IMR-90 (cell line): Measurements from ENCODE around the gene PCSK5. TPM values are rescaled to one million over a fixed set of nuclear protein-coding genes. Genes with fewer than 3 reads are reported as not detected.

Experiments used
- ATAC-seq: fragments of 200-7000 bp; cut with Tn5 transposase; 2 replicates; pipeline ENCODE4 v1.9.1; 2020; ENCODE audit warnings: low read depth, mild to moderate bottlenecking, moderate library complexity
- BruUV-seq: library from RNA; stranded (reverse); fragments of 400-500 nt; replicated peaks from 2 replicates; lab custom pipeline; 2021; lab: Mats Ljungman, UMichigan
- CTCF ChIA-PET: fragments of 300-600 bp; formaldehyde crosslinking; extraction: SDS; loops from one replicate; lab custom pipeline; 2021; ENCODE audit warnings: antibody characterized with exemption; lab: Yijun Ruan, JAX
- POLR2A ChIA-PET: fragments of 300-600 bp; sonication (Branson Sonifier 250); formaldehyde crosslinking; loops from one replicate; lab custom pipeline; 2022; ENCODE audit warnings: antibody characterized with exemption; ENCODE audit not compliant: unreplicated experiment; lab: Charles Lee
- DNase-seq: peaks from one replicate; pipeline ENCODE4 v3.0.0; 2013
- H2AFZ ChIP-seq: replicated peaks from 2 replicates; pipeline ENCODE3; 2013; ENCODE audit warnings: low read length, mild to moderate bottlenecking; ENCODE audit not compliant: poor library complexity
- H2AK5ac ChIP-seq: 2 replicates; pipeline ENCODE4 v1.6.1; 2013; ENCODE audit warnings: low read depth, low read length, inconsistent platforms
- H2AK9ac ChIP-seq: replicated peaks from 2 replicates; pipeline ENCODE3; 2013; ENCODE audit warnings: mild to moderate bottlenecking, low read depth, low read length, moderate library complexity; ENCODE audit not compliant: poor library complexity
- H2BK120ac ChIP-seq: 2 replicates; pipeline ENCODE4 v1.6.1; 2013; ENCODE audit warnings: low read depth, low read length, inconsistent platforms
- H2BK15ac ChIP-seq: 3 replicates; pipeline ENCODE4 v1.6.1; 2013; ENCODE audit warnings: low read depth, low read length, inconsistent platforms
- H2BK20ac ChIP-seq: 2 replicates; pipeline ENCODE4 v1.6.1; 2013; ENCODE audit warnings: low read depth, mild to moderate bottlenecking, inconsistent platforms, low read length, moderate library complexity
- H2BK5ac ChIP-seq: 2 replicates; pipeline ENCODE4 v1.6.1; 2013; ENCODE audit warnings: mild to moderate bottlenecking, low read depth, low read length, inconsistent platforms; ENCODE audit not compliant: poor library complexity, severe bottlenecking
- H3K14ac ChIP-seq: replicated peaks from 2 replicates; pipeline ENCODE4 v1.6.1; 2013; ENCODE audit warnings: low read depth, low read length, inconsistent platforms
- H3K18ac ChIP-seq: 2 replicates; pipeline ENCODE4 v1.6.1; 2013; ENCODE audit warnings: low read depth, low read length, control low read depth
- H3K23ac ChIP-seq: 2 replicates; pipeline ENCODE4 v1.6.1; 2013; ENCODE audit warnings: low read depth, low read length, inconsistent platforms
- H3K27ac ChIP-seq: 2 replicates; pipeline ENCODE4 v1.5.1; 2013; ENCODE audit warnings: mild to moderate bottlenecking, control low read depth, low read length; ENCODE audit not compliant: insufficient read depth
- H3K27me3 ChIP-seq: 2 replicates; pipeline ENCODE4 v1.6.1; 2013; ENCODE audit warnings: low read length; ENCODE audit not compliant: control insufficient read depth, insufficient read depth
- H3K36me3 ChIP-seq: 2 replicates; pipeline ENCODE4 v1.6.1; 2013; ENCODE audit warnings: low read length, mixed read lengths; ENCODE audit not compliant: control insufficient read depth, insufficient read depth
- H3K4ac ChIP-seq: 2 replicates; pipeline ENCODE4 v1.6.1; 2013; ENCODE audit warnings: low read depth, low read length, inconsistent platforms
- H3K4me1 ChIP-seq: 2 replicates; pipeline ENCODE4 v1.6.1; 2013; ENCODE audit warnings: low read length, mixed read lengths; ENCODE audit not compliant: control insufficient read depth, insufficient read depth
- H3K4me2 ChIP-seq: 2 replicates; pipeline ENCODE4 v1.6.1; 2013; ENCODE audit warnings: low read depth, mild to moderate bottlenecking, control low read depth, low read length, moderate library complexity
- H3K4me3 ChIP-seq: 2 replicates; pipeline ENCODE4 v1.5.1; 2013; ENCODE audit warnings: low read depth, mild to moderate bottlenecking, control low read depth, low read length, moderate library complexity; ENCODE audit not compliant: insufficient read depth
- H3K56ac ChIP-seq: 2 replicates; pipeline ENCODE4 v1.6.1; 2013; ENCODE audit warnings: low read length, inconsistent platforms; ENCODE audit not compliant: insufficient read depth; ENCODE audit errors: extremely low read depth
- H3K79me1 ChIP-seq, 2 experiments: 2 replicates each; pipeline ENCODE4 v1.6.1; 2013; ENCODE audit warnings: low read length in 2 of 2, inconsistent platforms in 1 of 2, low read depth in 1 of 2
- H3K9ac ChIP-seq: 2 replicates; pipeline ENCODE4 v1.6.1; 2013; ENCODE audit warnings: low read depth, low read length, control low read depth
- H3K9me1 ChIP-seq: 2 replicates; pipeline ENCODE4 v1.6.1; 2013; ENCODE audit warnings: low read length, inconsistent platforms; ENCODE audit not compliant: insufficient read depth
- H3K9me3 ChIP-seq: 2 replicates; pipeline ENCODE4 v1.6.1; 2013; ENCODE audit warnings: low read length; ENCODE audit not compliant: control insufficient read depth, insufficient read depth
- H4K20me1 ChIP-seq: 2 replicates; pipeline ENCODE4 v1.6.1; 2013; ENCODE audit warnings: low read length, inconsistent platforms; ENCODE audit not compliant: insufficient read depth
- H4K5ac ChIP-seq: 2 replicates; pipeline ENCODE4 v1.6.1; 2013; ENCODE audit warnings: mild to moderate bottlenecking, low read depth, low read length, control low read depth
- H4K8ac ChIP-seq, 2 experiments: 2 replicates each; pipeline ENCODE4 v1.6.1; 2013; ENCODE audit warnings: low read depth in 2 of 2, low read length in 2 of 2, control low read depth in 1 of 2, inconsistent platforms in 1 of 2
- H4K91ac ChIP-seq: 2 replicates; pipeline ENCODE4 v1.6.1; 2013; ENCODE audit warnings: low read depth, low read length, inconsistent platforms; ENCODE audit not compliant: insufficient read depth
- BHLHE40 ChIP-seq: fragments of 150-350 bp; IDR thresholded peaks from 2 replicates; pipeline ENCODE4 v1.6.1; 2016; ENCODE audit warnings: mild to moderate bottlenecking, low read depth, low read length
- CEBPB ChIP-seq: IDR thresholded peaks from 2 replicates; pipeline ENCODE4 v1.6.1; 2012; ENCODE audit warnings: low read depth, low read length, improper control_type of control experiment
- CHD1 ChIP-seq: IDR thresholded peaks from 2 replicates; pipeline ENCODE4 v1.6.1; 2012; ENCODE audit warnings: low read depth, low read length, improper control_type of control experiment
- CTCF ChIP-seq: conservative IDR thresholded peaks from 2 replicates; pipeline ENCODE4 v1.5.1; 2012; ENCODE audit warnings: mild to moderate bottlenecking, low read depth, low read length, improper control_type of control experiment
- ELK1 ChIP-seq: fragments of 150-350 bp; IDR thresholded peaks from 2 replicates; pipeline ENCODE4 v1.6.1; 2016; ENCODE audit warnings: low read depth, mild to moderate bottlenecking, low read length, moderate library complexity, borderline replicate concordance
- FOS ChIP-seq: fragments of 150-350 bp; IDR thresholded peaks from 2 replicates; pipeline ENCODE4 v1.6.1; 2016; ENCODE audit warnings: low read depth, low read length
- MAFK ChIP-seq: IDR thresholded peaks from 2 replicates; pipeline ENCODE4 v1.6.1; 2012; ENCODE audit warnings: low read depth, low read length, improper control_type of control experiment
- MAZ ChIP-seq: IDR thresholded peaks from 2 replicates; pipeline ENCODE4 v1.6.1; 2012; ENCODE audit warnings: low read depth, mild to moderate bottlenecking, low read length, improper control_type of control experiment, moderate library complexity, borderline replicate concordance
- MXI1 ChIP-seq: IDR thresholded peaks from 2 replicates; pipeline ENCODE4 v1.6.1; 2012; ENCODE audit warnings: low read depth, mild to moderate bottlenecking, low read length, moderate library complexity, borderline replicate concordance
- POLR2A ChIP-seq: IDR thresholded peaks from 2 replicates; pipeline ENCODE4 v1.6.1; 2012; ENCODE audit warnings: mild to moderate bottlenecking, low read depth, low read length
- RAD21 ChIP-seq: IDR thresholded peaks from 2 replicates; pipeline ENCODE4 v1.6.1; 2012; ENCODE audit warnings: low read length, improper control_type of control experiment
- RCOR1 ChIP-seq: IDR thresholded peaks from 2 replicates; pipeline ENCODE4 v1.6.1; 2012; ENCODE audit warnings: mild to moderate bottlenecking, low read length, improper control_type of control experiment; ENCODE audit not compliant: insufficient replicate concordance
- RFX5 ChIP-seq: IDR thresholded peaks from 2 replicates; pipeline ENCODE4 v1.8.0; 2012; ENCODE audit warnings: low read depth, mild to moderate bottlenecking, low read length, moderate library complexity
- SMC3 ChIP-seq: fragments of 150-350 bp; IDR thresholded peaks from 2 replicates; pipeline ENCODE4 v1.6.1; 2016; ENCODE audit warnings: low read depth, mild to moderate bottlenecking, antibody characterized with exemption, low read length, moderate library complexity
- USF2 ChIP-seq: fragments of 150-350 bp; IDR thresholded peaks from 2 replicates; pipeline ENCODE4 v1.6.1; 2017; ENCODE audit warnings: mild to moderate bottlenecking, antibody characterized with exemption, low read length, low read depth
- WGBS, 2 experiments: methylation state at CpG; one replicate each; pipeline versions ENCODE4 v1.1.5 to v1.1.7; 2013; ENCODE audit warnings: missing lambda C conversion rate in 2 of 2; ENCODE audit not compliant: insufficient read length in 1 of 2; ENCODE audit errors: extremely low coverage in 2 of 2; 5-methylcytosine and 5-hydroxymethylcytosine counted together
- dilution Hi-C: fragments of 300-500 bp; cut with HindIII; formaldehyde crosslinking; loops from one replicate; pipeline ENCODE4 v1.14.3; 2018; ENCODE audit warnings: low sequenced_read_pairs; ENCODE audit not compliant: unreplicated experiment
- in situ Hi-C: fragments of 300-500 bp; cut with MboI; formaldehyde crosslinking; loops from 3 replicates; pipeline ENCODE4 v1.14.3; 2019; ENCODE audit warnings: low sequenced_read_pairs, inconsistent platforms, mixed read lengths
- intact Hi-C: fragments of 100-400 bp; cut with micrococcal nuclease; formaldehyde crosslinking; loops from 2 replicates; pipeline ENCODE4 v1.10.0; 2022
- polyA plus RNA-seq, 3 experiments: library from polyadenylated mRNA; depleted of rRNA; stranded (reverse); fragments of >200 nt; gene quantifications; 2 replicates each; pipeline ENCODE4 v1.2.3, GENCODE V29; 2012; ENCODE audit warnings: low replicate concordance in 1 of 3
- total RNA-seq: library from RNA; depleted of rRNA; stranded (reverse); fragments of >200 nt; gene quantifications from 2 replicates; pipeline ENCODE4 v1.2.3, GENCODE V29; 2012

The PCSK5 gene
- total and polyA plus RNA-seq, 2 of the 4 experiments (the other 2 are of a cell fraction), result 1.5 to 3.0 TPM

- dilution Hi-C loops, result no loop called here
- H3K4me2 ChIP-seq, result no peak overlapping the region
- H3K4me3 ChIP-seq, result no peak overlapping the region
These were observed 51.3 kb downstream of the PCSK5 start for GRCh38 chr9:75941577-75942311.

More at GRCh38 chr9:75941577-75942311, 51.3 kb downstream of the PCSK5 start:
- H2BK5ac ChIP-seq, result no peak overlapping the region
- H2BK20ac ChIP-seq, result no peak overlapping the region
- H4K8ac ChIP-seq, result no peak overlapping the region
- POLR2A ChIA-PET, result no interaction called here
- H2AK5ac ChIP-seq, result no peak overlapping the region
- H2AK9ac ChIP-seq, result no peak overlapping the region
- no peak overlapping the region for H2BK120ac ChIP-seq
- intact Hi-C loops, result no loop called here
- CTCF ChIA-PET, result no interaction called here
- H3K56ac ChIP-seq, result no peak overlapping the region
- H3K79me1 ChIP-seq, result no peaks in the 10 kb centered on the region
- TF ChIP-seq CHD1, result no peak
- no peak for TF ChIP-seq RFX5
- TF ChIP-seq MAFK, result no peak
- no peak for TF ChIP-seq RCOR1
- TF ChIP-seq MXI1, result no peak
- no peak for TF ChIP-seq POLR2A
- TF ChIP-seq RAD21, result no peak
- TF ChIP-seq ELK1, result no peak
- no peak for TF ChIP-seq BHLHE40
- TF ChIP-seq CTCF, result no peak
- TF ChIP-seq FOS, result no peak
- TF ChIP-seq CEBPB, result no peak
- TF ChIP-seq USF2, result no peak
- no peak for TF ChIP-seq SMC3
- TF ChIP-seq MAZ, result no peak
- ATAC-seq (no peak), DNase-seq (no peak)
- no peak overlapping the region for H3K27ac ChIP-seq
- H4K91ac ChIP-seq, result no peak overlapping the region
- no peaks in the 10 kb centered on the region for H3K36me3 ChIP-seq
- H3K27me3 ChIP-seq, result no peaks in the 10 kb centered on the region
- H4K20me1 ChIP-seq, result no peaks in the 10 kb centered on the region
- no peak overlapping the region for H3K9ac ChIP-seq
- H2BK15ac ChIP-seq, result no peak overlapping the region
- no peak overlapping the region for H3K18ac ChIP-seq
- H3K4ac ChIP-seq, result no peak overlapping the region
- WGBS, 2 experiments, result 47% methylated on average over 2 of the region's 16 CpGs; no CpG with 5 or more reads in 1 of the 2 experiments
- in situ Hi-C loops, result no loop called here
- H3K14ac ChIP-seq, result no peak overlapping the region
- no TSS peak for BruUV-seq
- no peak overlapping the region for H3K23ac ChIP-seq
- H2AFZ ChIP-seq, result no peak overlapping the region
- H3K4me1 ChIP-seq, result no peaks in the 10 kb centered on the region
- H3K9me1 ChIP-seq, result no peaks in the 10 kb centered on the region
- no peak overlapping the region for H4K5ac ChIP-seq
- no peaks in the 10 kb centered on the region for H3K9me3 ChIP-seq
